ENCODE results near the gene SCRN2. TPM values are rescaled to one million over a fixed set of nuclear protein-coding genes. Genes with fewer than 3 reads are reported as not detected.

The SCRN2 gene
- polyA plus RNA-seq, 3 donors from 2014 or later, result 17.7 to 41.2 (median 22.5) TPM

- H3K9me3 Mint-ChIP-seq, result no peaks in the 10 kb centered on the region
- H3K4me3 Mint-ChIP-seq, result no peak overlapping the region
- no peak overlapping the region for H3K27ac Mint-ChIP-seq
- DNase-seq, result no peak
- peaks cover 13 to 25% of the 10 kb centered on the region in 2 donors for H3K4me1 Mint-ChIP-seq
- H3K36me3 Mint-ChIP-seq, result peaks cover 0 to 3% (median 0%) of the 10 kb centered on the region in 3 donors
- peaks cover 20 to 23% (median 20%) of the 10 kb centered on the region in 3 donors for H3K27me3 Mint-ChIP-seq (ENCODE audit: low read depth in 3 of 3)
These were observed 4.6 kb upstream of the SCRN2 start for GRCh38 chr17:47845716-47846075.

GRCh38 chr17:47844814-47845715 is 4.0 kb upstream of the SCRN2 start:
- no peak overlapping the region for H3K27ac Mint-ChIP-seq
- H3K4me1 Mint-ChIP-seq, result peaks cover 14 to 25% of the 10 kb centered on the region in 2 donors
- no peak for DNase-seq
- H3K4me3 Mint-ChIP-seq, result no peak overlapping the region
- H3K27me3 Mint-ChIP-seq (ENCODE audit: low read depth in 3 of 3), result peaks cover 17 to 23% (median 20%) of the 10 kb centered on the region in 3 donors
- H3K9me3 Mint-ChIP-seq, result no peaks in the 10 kb centered on the region
- H3K36me3 Mint-ChIP-seq, result peaks cover 0 to 3% (median 0%) of the 10 kb centered on the region in 3 donors

GRCh38 chr17:47844227-47844626 is 3.2 kb upstream of the SCRN2 start:
- no peak for DNase-seq
- Mint-ChIP-seq H3K4me3 (no peak overlapping the region), H3K27me3 (ENCODE audit: low read depth in 3 of 3) (peaks cover 13 to 19% (median 16%) of the 10 kb centered on the region in 3 donors), H3K9me3 (no peaks in the 10 kb centered on the region), H3K27ac (no peak overlapping the region), H3K36me3 (peaks cover 0 to 1% (median 0%) of the 10 kb centered on the region in 3 donors), H3K4me1 (peaks cover 17 to 30% of the 10 kb centered on the region in 2 donors)

GRCh38 chr17:47843391-47843730 is 2.3 kb upstream of the SCRN2 start:
- Mint-ChIP-seq H3K9me3 (no peaks in the 10 kb centered on the region), H3K27me3 (ENCODE audit: low read depth in 3 of 3) (peaks cover 9 to 13% (median 11%) of the 10 kb centered on the region in 3 donors), H3K27ac (no peak overlapping the region), H3K4me3 (no peak overlapping the region), H3K36me3 (no peaks in the 10 kb centered on the region), H3K4me1 (peaks cover 17 to 30% of the 10 kb centered on the region in 2 donors)
- DNase-seq, result no peak

- Mint-ChIP-seq H3K27ac (peak overlapping the region; percentile 64 to 94 (median 91)), H3K4me1 (peaks cover 17 to 30% of the 10 kb centered on the region in 2 donors), H3K27me3 (ENCODE audit: low read depth in 3 of 3) (peaks cover 6 to 10% (median 7%) of the 10 kb centered on the region in 3 donors), H3K36me3 (peaks cover 0 to 3% (median 0%) of the 10 kb centered on the region in 3 donors), H3K4me3 (peak overlapping the region; percentile 93 to 97 (median 95)), H3K9me3 (no peaks in the 10 kb centered on the region)
- no peak for DNase-seq
These were observed 617 bp upstream of the SCRN2 start for GRCh38 chr17:47841488-47842291.

GRCh38 chr17:47840001-47840741 is 902 bp downstream of the SCRN2 start:
- H3K9me3 Mint-ChIP-seq, result no peaks in the 10 kb centered on the region
- DNase-seq, result no peak
- H3K27me3 Mint-ChIP-seq (ENCODE audit: low read depth in 3 of 3), result peaks cover 0 to 6% (median 5%) of the 10 kb centered on the region in 3 donors
- peak overlapping the region in 5 of 6 donors; percentile 16 to 94 (median 83) for H3K27ac Mint-ChIP-seq
- peaks cover 0 to 6% (median 0%) of the 10 kb centered on the region in 3 donors for H3K36me3 Mint-ChIP-seq
- H3K4me1 Mint-ChIP-seq, result peaks cover 17 to 30% of the 10 kb centered on the region in 2 donors
- peak overlapping the region; percentile 93 to 97 (median 95) for H3K4me3 Mint-ChIP-seq

- H3K27me3 Mint-ChIP-seq (ENCODE audit: low read depth in 3 of 3), result peaks cover 0 to 4% (median 3%) of the 10 kb centered on the region in 3 donors
- no peaks in the 10 kb centered on the region for H3K9me3 Mint-ChIP-seq
- no peak overlapping the region for H3K27ac Mint-ChIP-seq
- DNase-seq, result no peak
- peak overlapping the region in 1 of 5 donors; percentile 29 for H3K4me3 Mint-ChIP-seq
- H3K4me1 Mint-ChIP-seq, result peaks cover 22 to 30% of the 10 kb centered on the region in 2 donors
- peaks cover 0 to 6% (median 0%) of the 10 kb centered on the region in 3 donors for H3K36me3 Mint-ChIP-seq
These were observed 2.0 kb downstream of the SCRN2 start for GRCh38 chr17:47839071-47839470.

GRCh38 chr17:47838636-47839035 is 2.4 kb downstream of the SCRN2 start:
- Mint-ChIP-seq H3K4me3 (peak overlapping the region in 1 of 5 donors; percentile 29), H3K36me3 (peaks cover 0 to 6% (median 0%) of the 10 kb centered on the region in 3 donors)

GRCh38 chr17:47837401-47838039 is 3.6 kb downstream of the SCRN2 start:
- Mint-ChIP-seq H3K27me3 (ENCODE audit: low read depth in 3 of 3) (peaks cover 0 to 3% (median 0%) of the 10 kb centered on the region in 3 donors), H3K4me1 (peaks cover 24 to 26% of the 10 kb centered on the region in 2 donors), H3K36me3 (peaks cover 0 to 6% (median 0%) of the 10 kb centered on the region in 3 donors), H3K9me3 (no peaks in the 10 kb centered on the region), H3K4me3 (no peak overlapping the region), H3K27ac (peak overlapping the region in 1 of 6 donors; percentile 40)
- DNase-seq, result no peak

More at GRCh38 chr17:47838636-47839035, 2.4 kb downstream of the SCRN2 start:
- DNase-seq, result no peak
- peaks cover 0 to 3% (median 3%) of the 10 kb centered on the region in 3 donors for H3K27me3 Mint-ChIP-seq (ENCODE audit: low read depth in 3 of 3)
- H3K4me1 Mint-ChIP-seq, result peaks cover 26 to 30% of the 10 kb centered on the region in 2 donors
- H3K9me3 Mint-ChIP-seq, result no peaks in the 10 kb centered on the region
- no peak overlapping the region for H3K27ac Mint-ChIP-seq

- no peak for DNase-seq
- H3K27ac Mint-ChIP-seq, result no peak overlapping the region
- H3K27me3 Mint-ChIP-seq (ENCODE audit: low read depth in 3 of 3), result peaks cover 1 to 8% (median 1%) of the 10 kb centered on the region in 3 donors
- peaks cover 0 to 6% (median 0%) of the 10 kb centered on the region in 3 donors for H3K36me3 Mint-ChIP-seq
- no peaks in the 10 kb centered on the region for H3K9me3 Mint-ChIP-seq
- no peak overlapping the region for H3K4me3 Mint-ChIP-seq
- peaks cover 26 to 32% of the 10 kb centered on the region in 2 donors for H3K4me1 Mint-ChIP-seq
These were observed 4.5 kb downstream of the SCRN2 start for GRCh38 chr17:47836601-47837000.

GRCh38 chr17:47834756-47835155 is 6.3 kb downstream of the SCRN2 start:
- Mint-ChIP-seq H3K36me3 (peaks cover 0 to 6% (median 0%) of the 10 kb centered on the region in 3 donors), H3K4me3 (no peak overlapping the region), H3K27me3 (ENCODE audit: low read depth in 3 of 3) (peaks cover 17 to 26% (median 19%) of the 10 kb centered on the region in 3 donors), H3K9me3 (no peaks in the 10 kb centered on the region), H3K27ac (peak overlapping the region in 3 of 6 donors; percentile 46 to 61 (median 53)), H3K4me1 (peaks cover 29 to 35% of the 10 kb centered on the region in 2 donors)
- no peak for DNase-seq

- H3K4me3 Mint-ChIP-seq, result peak overlapping the region; percentile 91 to 98 (median 94)
- peaks cover 44 to 56% of the 10 kb centered on the region in 2 donors for H3K4me1 Mint-ChIP-seq
- peak overlapping the region; percentile 96 to 100 (median 98) for H3K27ac Mint-ChIP-seq
- H3K27me3 Mint-ChIP-seq (ENCODE audit: low read depth in 3 of 3), result peaks cover 17 to 36% (median 24%) of the 10 kb centered on the region in 3 donors
- DNase-seq, result no peak
- H3K9me3 Mint-ChIP-seq, result no peaks in the 10 kb centered on the region
- peaks cover under 1 to 9% (median 3%) of the 10 kb centered on the region in 3 donors for H3K36me3 Mint-ChIP-seq
These were observed 9.1 kb downstream of the SCRN2 start for GRCh38 chr17:47831934-47832327.
